ENCODE measurements around the gene CREB3L2.

The CREB3L2 gene

DNA sequence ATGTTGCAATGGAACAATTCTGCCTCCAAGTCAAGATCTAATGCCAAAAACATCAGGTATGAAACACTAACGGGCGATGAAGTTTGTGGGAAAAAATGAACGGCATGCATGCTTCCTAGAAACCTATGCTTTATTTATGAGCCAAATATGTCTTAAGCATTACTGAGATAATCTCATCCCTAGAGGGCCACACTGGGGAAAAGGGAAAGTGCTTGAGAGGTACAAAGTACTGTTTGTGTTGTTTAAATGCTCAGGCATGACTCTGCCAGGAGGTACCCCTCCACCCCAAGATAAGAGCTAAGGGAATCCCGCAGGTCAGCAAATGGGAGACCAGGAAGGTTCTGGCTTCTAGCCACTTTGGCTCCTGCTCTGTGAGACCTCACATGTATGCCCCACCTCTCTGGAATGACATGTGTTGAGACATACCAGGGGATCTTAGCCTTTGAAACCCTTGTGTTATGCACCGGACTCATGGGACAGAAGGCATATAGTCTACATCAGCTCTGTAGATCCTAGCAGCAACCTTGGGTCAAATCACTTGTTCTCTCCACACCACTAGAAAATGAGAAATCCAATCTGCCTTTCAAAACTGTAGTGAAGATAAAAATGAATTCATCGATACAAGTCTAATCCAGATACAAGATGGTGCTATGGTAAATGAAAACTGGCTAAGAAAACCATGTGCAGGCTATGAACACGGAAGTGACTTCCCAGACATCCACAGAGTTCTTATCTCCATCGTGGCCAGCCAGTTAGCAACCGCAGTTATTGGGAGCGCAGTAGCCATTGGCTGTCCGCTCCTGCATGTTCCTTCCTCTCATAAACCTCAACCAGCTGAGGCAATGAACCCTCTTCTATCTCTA lies 61.0 kb downstream of the CREB3L2 start:
- ChIA-PET POLR2A (interaction anchor here (1.1 kb wide), 1 partner anchor 12 kb away, joined by 3 read pairs; no protein-coding TSS in a partner anchor), CTCF (no interaction called here)
- H3K4me3 ChIP-seq (ENCODE audit: low read depth, low read length): no peak overlapping the region
- H3K9me3 ChIP-seq (ENCODE audit: control insufficient read depth, insufficient read depth, low read depth, low read length): no peaks in the 10 kb centered on the region
- no peaks in the 10 kb centered on the region for H3K36me3 ChIP-seq (ENCODE audit: control insufficient read depth in 2 of 2, insufficient read depth in 1 of 2, low read length in 2 of 2)
- TF ChIP-seq, protein P1, sequence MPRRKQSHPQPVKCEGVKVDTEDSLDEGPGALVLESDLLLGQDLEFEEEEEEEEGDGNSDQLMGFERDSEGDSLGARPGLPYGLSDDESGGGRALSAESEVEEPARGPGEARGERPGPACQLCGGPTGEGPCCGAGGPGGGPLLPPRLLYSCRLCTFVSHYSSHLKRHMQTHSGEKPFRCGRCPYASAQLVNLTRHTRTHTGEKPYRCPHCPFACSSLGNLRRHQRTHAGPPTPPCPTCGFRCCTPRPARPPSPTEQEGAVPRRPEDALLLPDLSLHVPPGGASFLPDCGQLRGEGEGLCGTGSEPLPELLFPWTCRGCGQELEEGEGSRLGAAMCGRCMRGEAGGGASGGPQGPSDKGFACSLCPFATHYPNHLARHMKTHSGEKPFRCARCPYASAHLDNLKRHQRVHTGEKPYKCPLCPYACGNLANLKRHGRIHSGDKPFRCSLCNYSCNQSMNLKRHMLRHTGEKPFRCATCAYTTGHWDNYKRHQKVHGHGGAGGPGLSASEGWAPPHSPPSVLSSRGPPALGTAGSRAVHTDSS (tag by site-specific recombination; IDR thresholded peaks at IDR 0.05): no peak
- TF ChIP-seq ZNF433 (tag by site-specific recombination; IDR thresholded peaks at IDR 0.05; ENCODE audit: low read depth) (no peak), KLF9 (tag by site-specific recombination; IDR thresholded peaks at IDR 0.05; ENCODE audit: low read depth) (no peak), ZFP69B (tag by site-specific recombination; IDR thresholded peaks at IDR 0.05) (no peak), ZNF558 (tag by site-specific recombination; IDR thresholded peaks at IDR 0.05) (no peak), ZNF341 (tag by site-specific recombination; IDR thresholded peaks at IDR 0.05; ENCODE audit: low read depth) (no peak), ZNF335 (tag by site-specific recombination; conservative IDR thresholded peaks at IDR 0.05) (no peak), ZNF138 (tag by site-specific recombination; IDR thresholded peaks at IDR 0.05; ENCODE audit: borderline replicate concordance) (no peak), ZNF529 (tag by site-specific recombination; IDR thresholded peaks at IDR 0.05; ENCODE audit: insufficient replicate concordance) (no peak), SCRT2 (tag by site-specific recombination; IDR thresholded peaks at IDR 0.05) (no peak)
- TF ChIP-seq, protein P2, sequence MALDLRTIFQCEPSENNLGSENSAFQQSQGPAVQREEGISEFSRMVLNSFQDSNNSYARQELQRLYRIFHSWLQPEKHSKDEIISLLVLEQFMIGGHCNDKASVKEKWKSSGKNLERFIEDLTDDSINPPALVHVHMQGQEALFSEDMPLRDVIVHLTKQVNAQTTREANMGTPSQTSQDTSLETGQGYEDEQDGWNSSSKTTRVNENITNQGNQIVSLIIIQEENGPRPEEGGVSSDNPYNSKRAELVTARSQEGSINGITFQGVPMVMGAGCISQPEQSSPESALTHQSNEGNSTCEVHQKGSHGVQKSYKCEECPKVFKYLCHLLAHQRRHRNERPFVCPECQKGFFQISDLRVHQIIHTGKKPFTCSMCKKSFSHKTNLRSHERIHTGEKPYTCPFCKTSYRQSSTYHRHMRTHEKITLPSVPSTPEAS (tag by site-specific recombination; IDR thresholded peaks at IDR 0.05): no peak
- TF ChIP-seq, protein P3, sequence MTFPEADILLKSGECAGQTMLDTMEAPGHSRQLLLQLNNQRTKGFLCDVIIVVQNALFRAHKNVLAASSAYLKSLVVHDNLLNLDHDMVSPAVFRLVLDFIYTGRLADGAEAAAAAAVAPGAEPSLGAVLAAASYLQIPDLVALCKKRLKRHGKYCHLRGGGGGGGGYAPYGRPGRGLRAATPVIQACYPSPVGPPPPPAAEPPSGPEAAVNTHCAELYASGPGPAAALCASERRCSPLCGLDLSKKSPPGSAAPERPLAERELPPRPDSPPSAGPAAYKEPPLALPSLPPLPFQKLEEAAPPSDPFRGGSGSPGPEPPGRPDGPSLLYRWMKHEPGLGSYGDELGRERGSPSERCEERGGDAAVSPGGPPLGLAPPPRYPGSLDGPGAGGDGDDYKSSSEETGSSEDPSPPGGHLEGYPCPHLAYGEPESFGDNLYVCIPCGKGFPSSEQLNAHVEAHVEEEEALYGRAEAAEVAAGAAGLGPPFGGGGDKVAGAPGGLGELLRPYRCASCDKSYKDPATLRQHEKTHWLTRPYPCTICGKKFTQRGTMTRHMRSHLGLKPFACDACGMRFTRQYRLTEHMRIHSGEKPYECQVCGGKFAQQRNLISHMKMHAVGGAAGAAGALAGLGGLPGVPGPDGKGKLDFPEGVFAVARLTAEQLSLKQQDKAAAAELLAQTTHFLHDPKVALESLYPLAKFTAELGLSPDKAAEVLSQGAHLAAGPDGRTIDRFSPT (tag by site-specific recombination; IDR thresholded peaks at IDR 0.05): no peak
- TF ChIP-seq, protein P4, sequence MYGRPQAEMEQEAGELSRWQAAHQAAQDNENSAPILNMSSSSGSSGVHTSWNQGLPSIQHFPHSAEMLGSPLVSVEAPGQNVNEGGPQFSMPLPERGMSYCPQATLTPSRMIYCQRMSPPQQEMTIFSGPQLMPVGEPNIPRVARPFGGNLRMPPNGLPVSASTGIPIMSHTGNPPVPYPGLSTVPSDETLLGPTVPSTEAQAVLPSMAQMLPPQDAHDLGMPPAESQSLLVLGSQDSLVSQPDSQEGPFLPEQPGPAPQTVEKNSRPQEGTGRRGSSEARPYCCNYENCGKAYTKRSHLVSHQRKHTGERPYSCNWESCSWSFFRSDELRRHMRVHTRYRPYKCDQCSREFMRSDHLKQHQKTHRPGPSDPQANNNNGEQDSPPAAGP (tag by site-specific recombination; IDR thresholded peaks at IDR 0.05): no peak
- TF ChIP-seq, protein P5, sequence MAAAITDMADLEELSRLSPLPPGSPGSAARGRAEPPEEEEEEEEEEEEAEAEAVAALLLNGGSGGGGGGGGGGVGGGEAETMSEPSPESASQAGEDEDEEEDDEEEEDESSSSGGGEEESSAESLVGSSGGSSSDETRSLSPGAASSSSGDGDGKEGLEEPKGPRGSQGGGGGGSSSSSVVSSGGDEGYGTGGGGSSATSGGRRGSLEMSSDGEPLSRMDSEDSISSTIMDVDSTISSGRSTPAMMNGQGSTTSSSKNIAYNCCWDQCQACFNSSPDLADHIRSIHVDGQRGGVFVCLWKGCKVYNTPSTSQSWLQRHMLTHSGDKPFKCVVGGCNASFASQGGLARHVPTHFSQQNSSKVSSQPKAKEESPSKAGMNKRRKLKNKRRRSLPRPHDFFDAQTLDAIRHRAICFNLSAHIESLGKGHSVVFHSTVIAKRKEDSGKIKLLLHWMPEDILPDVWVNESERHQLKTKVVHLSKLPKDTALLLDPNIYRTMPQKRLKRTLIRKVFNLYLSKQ (tag by site-specific recombination; IDR thresholded peaks at IDR 0.05; ENCODE audit: borderline replicate concordance): no peak
- TF ChIP-seq, protein P6, sequence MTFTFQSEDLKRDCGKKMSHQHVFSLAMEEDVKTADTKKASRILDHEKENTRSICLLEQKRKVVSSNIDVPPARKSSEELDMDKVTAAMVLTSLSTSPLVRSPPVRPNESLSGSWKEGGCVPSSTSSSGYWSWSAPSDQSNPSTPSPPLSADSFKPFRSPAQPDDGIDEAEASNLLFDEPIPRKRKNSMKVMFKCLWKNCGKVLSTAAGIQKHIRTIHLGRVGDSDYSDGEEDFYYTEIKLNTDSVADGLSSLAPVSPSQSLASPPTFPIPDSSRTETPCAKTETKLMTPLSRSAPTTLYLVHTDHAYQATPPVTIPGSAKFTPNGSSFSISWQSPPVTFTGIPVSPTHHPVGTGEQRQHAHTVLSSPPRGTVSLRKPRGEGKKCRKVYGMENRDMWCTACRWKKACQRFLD (tag by site-specific recombination; IDR thresholded peaks at IDR 0.05): no peak
- TF ChIP-seq, protein P7, sequence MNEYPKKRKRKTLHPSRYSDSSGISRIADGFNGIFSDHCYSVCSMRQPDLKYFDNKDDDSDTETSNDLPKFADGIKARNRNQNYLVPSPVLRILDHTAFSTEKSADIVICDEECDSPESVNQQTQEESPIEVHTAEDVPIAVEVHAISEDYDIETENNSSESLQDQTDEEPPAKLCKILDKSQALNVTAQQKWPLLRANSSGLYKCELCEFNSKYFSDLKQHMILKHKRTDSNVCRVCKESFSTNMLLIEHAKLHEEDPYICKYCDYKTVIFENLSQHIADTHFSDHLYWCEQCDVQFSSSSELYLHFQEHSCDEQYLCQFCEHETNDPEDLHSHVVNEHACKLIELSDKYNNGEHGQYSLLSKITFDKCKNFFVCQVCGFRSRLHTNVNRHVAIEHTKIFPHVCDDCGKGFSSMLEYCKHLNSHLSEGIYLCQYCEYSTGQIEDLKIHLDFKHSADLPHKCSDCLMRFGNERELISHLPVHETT (tag by site-specific recombination; IDR thresholded peaks at IDR 0.05): no peak
- TF ChIP-seq, protein P8, sequence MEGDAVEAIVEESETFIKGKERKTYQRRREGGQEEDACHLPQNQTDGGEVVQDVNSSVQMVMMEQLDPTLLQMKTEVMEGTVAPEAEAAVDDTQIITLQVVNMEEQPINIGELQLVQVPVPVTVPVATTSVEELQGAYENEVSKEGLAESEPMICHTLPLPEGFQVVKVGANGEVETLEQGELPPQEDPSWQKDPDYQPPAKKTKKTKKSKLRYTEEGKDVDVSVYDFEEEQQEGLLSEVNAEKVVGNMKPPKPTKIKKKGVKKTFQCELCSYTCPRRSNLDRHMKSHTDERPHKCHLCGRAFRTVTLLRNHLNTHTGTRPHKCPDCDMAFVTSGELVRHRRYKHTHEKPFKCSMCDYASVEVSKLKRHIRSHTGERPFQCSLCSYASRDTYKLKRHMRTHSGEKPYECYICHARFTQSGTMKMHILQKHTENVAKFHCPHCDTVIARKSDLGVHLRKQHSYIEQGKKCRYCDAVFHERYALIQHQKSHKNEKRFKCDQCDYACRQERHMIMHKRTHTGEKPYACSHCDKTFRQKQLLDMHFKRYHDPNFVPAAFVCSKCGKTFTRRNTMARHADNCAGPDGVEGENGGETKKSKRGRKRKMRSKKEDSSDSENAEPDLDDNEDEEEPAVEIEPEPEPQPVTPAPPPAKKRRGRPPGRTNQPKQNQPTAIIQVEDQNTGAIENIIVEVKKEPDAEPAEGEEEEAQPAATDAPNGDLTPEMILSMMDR (tag by site-specific recombination; IDR thresholded peaks at IDR 0.05): no peak
- no peaks in the 10 kb centered on the region for H3K4me1 ChIP-seq (ENCODE audit: control insufficient read depth, insufficient read depth, low read length)
- no peak overlapping the region for H3K27ac ChIP-seq (ENCODE audit: extremely low read depth, low read depth, low read length)
